Endothelial cell of umbilical vein (primary cell): ENCODE data around the gene CUL2. TPM values are rescaled to one million over a fixed set of nuclear protein-coding genes. Genes with fewer than 3 reads are reported as not detected.
A peak's percentile ranks its signal among the peaks of the same experiment; 100 is the strongest.

Experiments used
- BruUV-seq: library from RNA; stranded (reverse); fragments of 400-500 nt; replicated peaks from 2 replicates; lab custom pipeline; 2021; lab: Mats Ljungman, UMichigan
- CTCF ChIA-PET: fragments of 300-600, 350-600 bp; sonication (Branson Sonifier 250); formaldehyde crosslinking; loops from one replicate; lab custom pipeline; 2021; ENCODE audit warnings: antibody characterized with exemption, inconsistent platforms; lab: Charles Lee
- POLR2A ChIA-PET: fragments of 300-600, 350-600 bp; sonication (Branson Sonifier 250); formaldehyde crosslinking; loops from one replicate; lab custom pipeline; 2021; ENCODE audit warnings: antibody characterized with exemption, inconsistent platforms; lab: Charles Lee
- DNase-seq: peaks from one replicate; pipeline ENCODE4 v3.0.0-alpha.2; 2011; ENCODE audit warnings: low read depth, low spot score
- FAIRE-seq: peaks from 2 replicates; lab custom pipeline; 2011; peaks lifted over from hg19 to GRCh38; lab: Jason Lieb, UNC
- H2AFZ ChIP-seq: 2 replicates; pipeline ENCODE4 v1.6.0; 2012; ENCODE audit warnings: low read depth, low read length, control low read depth, inconsistent platforms
- H3K27ac ChIP-seq: 2 replicates; pipeline ENCODE4 v1.5.1; 2011; ENCODE audit warnings: low read depth, mild to moderate bottlenecking, control low read depth, low read length, moderate library complexity; ENCODE audit not compliant: insufficient read depth
- H3K27me3 ChIP-seq, 2 experiments: 2 replicates each; pipeline versions ENCODE4 v1.6.0 to v1.6.1; 2011; ENCODE audit warnings: low read length in 2 of 2, mixed read lengths in 1 of 2; ENCODE audit not compliant: control insufficient read depth in 2 of 2, insufficient read depth in 2 of 2
- H3K36me3 ChIP-seq, 2 experiments: 2 replicates in 1 of 2; 3 replicates in 1 of 2; pipeline ENCODE4 v1.5.1; 2011; ENCODE audit warnings: low read length in 2 of 2, mild to moderate bottlenecking in 1 of 2, moderate library complexity in 1 of 2; ENCODE audit not compliant: control insufficient read depth in 2 of 2, insufficient read depth in 2 of 2; ENCODE audit errors: extremely low read depth in 1 of 2
- H3K4me1 ChIP-seq: 3 replicates; pipeline ENCODE4 v1.5.1; 2011; ENCODE audit warnings: mild to moderate bottlenecking, low read length; ENCODE audit not compliant: control insufficient read depth, insufficient read depth; ENCODE audit errors: extremely low read depth
- H3K4me2 ChIP-seq: 2 replicates; pipeline ENCODE4 v1.6.1; 2011; ENCODE audit warnings: low read length, control low read depth, mixed read lengths; ENCODE audit not compliant: insufficient read depth
- H3K4me3 ChIP-seq, 3 experiments: fragments of 200-600 bp in 1 of 3; sonication (generic), shearing (Covaris generic) in 1 of 3; replicated peaks in 1 of 3; 2 replicates each; pipeline ENCODE4 v1.5.1; 2011 to 2016; ENCODE audit warnings: control low read depth in 3 of 3, low read length in 3 of 3, mild to moderate bottlenecking in 2 of 3, inconsistent platforms in 1 of 3, low read depth in 1 of 3, moderate library complexity in 1 of 3; ENCODE audit not compliant: insufficient read depth in 1 of 3
- H3K79me2 ChIP-seq: 2 replicates; pipeline ENCODE4 v1.6.0; 2012; ENCODE audit warnings: low read length, inconsistent platforms; ENCODE audit not compliant: control insufficient read depth, insufficient read depth
- H3K9ac ChIP-seq: replicated peaks from 2 replicates; pipeline ENCODE3; 2011; ENCODE audit warnings: low read length, control low read depth; ENCODE audit not compliant: insufficient read depth; ENCODE audit errors: extremely low read depth
- H3K9me1 ChIP-seq: replicated peaks from 3 replicates; pipeline ENCODE4 v1.6.0; 2011; ENCODE audit warnings: mild to moderate bottlenecking, low read length; ENCODE audit not compliant: control insufficient read depth, insufficient read depth; ENCODE audit errors: extremely low read depth
- H3K9me3 ChIP-seq: replicated peaks from 2 replicates; pipeline ENCODE4 v1.5.1; 2012; ENCODE audit warnings: low read length, inconsistent platforms; ENCODE audit not compliant: control insufficient read depth, insufficient read depth
- H4K20me1 ChIP-seq: replicated peaks from 2 replicates; pipeline ENCODE3; 2011; ENCODE audit warnings: mild to moderate bottlenecking, low read length; ENCODE audit not compliant: control insufficient read depth, insufficient read depth; ENCODE audit errors: extremely low read depth
- EZH2 ChIP-seq: IDR thresholded peaks from 2 replicates; pipeline ENCODE4 v1.6.1; 2012; ENCODE audit warnings: borderline replicate concordance, low read depth, mild to moderate bottlenecking, moderate library complexity, low read length, inconsistent platforms; ENCODE audit not compliant: severe bottlenecking
- FOS ChIP-seq: IDR thresholded peaks from 2 replicates; pipeline ENCODE4 v1.6.1; 2011; ENCODE audit warnings: mild to moderate bottlenecking, low read length, moderate library complexity, borderline replicate concordance; ENCODE audit not compliant: insufficient read depth
- JUN ChIP-seq: IDR thresholded peaks from 2 replicates; pipeline ENCODE4 v1.6.1; 2011; ENCODE audit warnings: borderline replicate concordance, low read depth; ENCODE audit not compliant: insufficient read length, insufficient read depth
- MYC ChIP-seq: IDR thresholded peaks from one replicate; pipeline ENCODE4 v1.6.1; 2011; ENCODE audit warnings: mild to moderate bottlenecking, low read depth, low read length
- POLR2A ChIP-seq: IDR thresholded peaks from 2 replicates; pipeline ENCODE4 v1.6.1; 2012; ENCODE audit warnings: low read depth, mild to moderate bottlenecking, control low read depth, low read length
- dilution Hi-C: fragments of 300-500 bp; cut with MboI; formaldehyde crosslinking; loops from one replicate; pipeline ENCODE4 v1.15.0; 2019; ENCODE audit warnings: low sequenced_read_pairs; ENCODE audit not compliant: extremely low pct_ligation_motif_present
- intact Hi-C: fragments of 100-400 bp; cut with micrococcal nuclease; formaldehyde crosslinking; loops from one replicate; pipeline ENCODE4 v1.10.0; 2022
- polyA plus RNA-seq, 4 experiments: library from polyadenylated mRNA; depleted of rRNA in 3 of 4; stranded (reverse) in 3 of 4; unstranded in 1 of 4; fragments of >200 nt; gene quantifications; 2 replicates each; pipeline versions ENCODE4 v1.2.1 to v1.2.3, GENCODE V29; 2011 to 2012; ENCODE audit warnings: missing spikeins in 1 of 4
- total RNA-seq: library from RNA; stranded (reverse); gene quantifications from 2 replicates; pipeline ENCODE4 v1.2.3, GENCODE V29; 2021
- TF ChIP-seq, protein P1 (sequence below), 2 donors: IDR thresholded peaks; 1 replicate in 1 of 2; 2 replicates in 1 of 2; pipeline ENCODE4 v1.5.1; 2011; ENCODE audit warnings: low read length in 2 of 2, mild to moderate bottlenecking in 2 of 2, moderate library complexity in 2 of 2, control low read depth in 1 of 2, inconsistent platforms in 1 of 2, low read depth in 1 of 2; ENCODE audit not compliant: insufficient read depth in 1 of 2; ENCODE audit errors: extremely low read depth in 1 of 2

The CUL2 gene
- total and polyA plus RNA-seq, 2 donors (not counting 3 experiments of a cell fraction or from before 2014, with no cell fraction given) = 11.6 to 45.3 TPM

DNA sequence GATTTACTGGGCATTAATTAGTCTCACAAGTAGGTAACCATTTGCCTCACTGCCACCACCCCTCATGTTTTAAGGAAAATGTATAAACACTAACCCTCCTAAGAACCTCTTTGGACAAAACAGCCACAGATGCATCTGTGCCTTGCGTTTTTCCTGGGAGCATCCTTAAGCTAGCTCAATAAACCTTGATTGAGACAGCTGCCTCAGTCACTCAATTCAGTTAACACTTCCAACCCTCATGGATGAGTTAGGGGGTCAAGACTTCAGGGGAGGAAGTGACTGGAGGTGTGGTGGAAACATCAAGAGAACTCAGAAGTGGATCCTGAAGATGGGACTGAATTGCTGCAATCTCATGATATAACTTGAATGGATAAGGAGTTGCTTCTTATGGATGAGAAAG is 31.5 kb downstream of the CUL2 start:
- Histone ChIP-seq H3K9me1 (no peaks in the 10 kb centered on the region), H3K9ac (peak overlapping the region; percentile 69), H3K4me2 (peak overlapping the region; percentile 66), H4K20me1 (no peaks in the 10 kb centered on the region), H3K27ac (peak overlapping the region; percentile 97), H3K9me3 (no peaks in the 10 kb centered on the region), H2AFZ (no peak overlapping the region), H3K36me3 (peaks cover 0 to 7% of the 10 kb centered on the region in 2 experiments), H3K27me3 (no peaks in the 10 kb centered on the region), H3K79me2 (peaks cover 15% of the 10 kb centered on the region), H3K4me3 (peak overlapping the region in 1 of 3 experiments; percentile 16), H3K4me1 (peaks cover 43% of the 10 kb centered on the region)
- dilution Hi-C loops (no loop called here), intact Hi-C loops (loop anchor here (1.0 to 2.0 kb wide), 2 partner anchors 18 to 32 kb away; partner anchors contain the start of gene CUL2)
- FAIRE-seq = no peak
- ChIA-PET POLR2A (interaction anchor here (0.6 kb wide), 1 partner anchor 254 kb away, joined by 3 read pairs; no protein-coding TSS in a partner anchor), CTCF (interaction anchor here (1.4 kb wide), 1 partner anchor 32 kb away, joined by 4 read pairs; the partner anchor contains the start of gene CUL2)
- TSS peak; percentile 91 for BruUV-seq
- DNase-seq = no peak
- peak; percentile 28 for TF ChIP-seq POLR2A
- TF ChIP-seq, protein P1, sequence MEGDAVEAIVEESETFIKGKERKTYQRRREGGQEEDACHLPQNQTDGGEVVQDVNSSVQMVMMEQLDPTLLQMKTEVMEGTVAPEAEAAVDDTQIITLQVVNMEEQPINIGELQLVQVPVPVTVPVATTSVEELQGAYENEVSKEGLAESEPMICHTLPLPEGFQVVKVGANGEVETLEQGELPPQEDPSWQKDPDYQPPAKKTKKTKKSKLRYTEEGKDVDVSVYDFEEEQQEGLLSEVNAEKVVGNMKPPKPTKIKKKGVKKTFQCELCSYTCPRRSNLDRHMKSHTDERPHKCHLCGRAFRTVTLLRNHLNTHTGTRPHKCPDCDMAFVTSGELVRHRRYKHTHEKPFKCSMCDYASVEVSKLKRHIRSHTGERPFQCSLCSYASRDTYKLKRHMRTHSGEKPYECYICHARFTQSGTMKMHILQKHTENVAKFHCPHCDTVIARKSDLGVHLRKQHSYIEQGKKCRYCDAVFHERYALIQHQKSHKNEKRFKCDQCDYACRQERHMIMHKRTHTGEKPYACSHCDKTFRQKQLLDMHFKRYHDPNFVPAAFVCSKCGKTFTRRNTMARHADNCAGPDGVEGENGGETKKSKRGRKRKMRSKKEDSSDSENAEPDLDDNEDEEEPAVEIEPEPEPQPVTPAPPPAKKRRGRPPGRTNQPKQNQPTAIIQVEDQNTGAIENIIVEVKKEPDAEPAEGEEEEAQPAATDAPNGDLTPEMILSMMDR (IDR thresholded peaks at IDR 0.05; ENCODE audit: extremely low read depth in 1 of 2, insufficient read depth in 1 of 2, low read depth in 1 of 2, low read length in 2 of 2) = no peak
- TF ChIP-seq FOS = no peak
- no peak for TF ChIP-seq MYC
- no peak for TF ChIP-seq JUN
- TF ChIP-seq EZH2 = no peak
